KOPT-K1 (cell line): ENCODE results near the gene EHF.

Experiments used
- H3K27ac ChIP-seq: fragments of 200-600 bp; sonication (generic); 2 replicates; pipeline ENCODE4 v1.5.1; 2016; ENCODE audit warnings: antibody characterized with exemption, mild to moderate bottlenecking, low read depth, low read length; ENCODE audit not compliant: poor library complexity, severe bottlenecking
- H3K36me3 ChIP-seq: fragments of 200-600 bp; sonication (generic); 2 replicates; pipeline ENCODE4 v1.5.1; 2017; ENCODE audit warnings: antibody characterized with exemption, mild to moderate bottlenecking, low read length, moderate library complexity; ENCODE audit not compliant: insufficient read depth
- H3K9me3 ChIP-seq: fragments of 200-600 bp; sonication (generic); 2 replicates; pipeline ENCODE4 v1.5.1; 2017; ENCODE audit warnings: antibody characterized with exemption, low read length, mild to moderate bottlenecking; ENCODE audit not compliant: insufficient read depth, poor library complexity, severe bottlenecking

The EHF gene

GRCh38 chr11:34610324-34611041 lies 10.4 kb upstream of the EHF start:
- H3K9me3 ChIP-seq, result no peaks in the 10 kb centered on the region
- H3K36me3 ChIP-seq, result no peaks in the 10 kb centered on the region
- no peak overlapping the region for H3K27ac ChIP-seq

GRCh38 chr11:34613015-34613414 lies 7.9 kb upstream of the EHF start:
- Histone ChIP-seq H3K9me3 (no peaks in the 10 kb centered on the region), H3K27ac (no peak overlapping the region), H3K36me3 (no peaks in the 10 kb centered on the region)

GRCh38 chr11:34613552-34614056 lies 7.3 kb upstream of the EHF start:
- no peak overlapping the region for H3K27ac ChIP-seq
- H3K36me3 ChIP-seq, result no peaks in the 10 kb centered on the region
- no peaks in the 10 kb centered on the region for H3K9me3 ChIP-seq

- no peak overlapping the region for H3K27ac ChIP-seq
- no peaks in the 10 kb centered on the region for H3K9me3 ChIP-seq
- no peaks in the 10 kb centered on the region for H3K36me3 ChIP-seq
Observed at GRCh38 chr11:34614344-34615104, 6.4 kb upstream of the EHF start.

GRCh38 chr11:34616086-34616485 lies 4.8 kb upstream of the EHF start:
- no peak overlapping the region for H3K27ac ChIP-seq
- no peaks in the 10 kb centered on the region for H3K9me3 ChIP-seq
- no peaks in the 10 kb centered on the region for H3K36me3 ChIP-seq

- no peaks in the 10 kb centered on the region for H3K9me3 ChIP-seq
- no peak overlapping the region for H3K27ac ChIP-seq
- H3K36me3 ChIP-seq, result no peaks in the 10 kb centered on the region
Observed at GRCh38 chr11:34616830-34617504, 3.9 kb upstream of the EHF start.

GRCh38 chr11:34618406-34618805 lies 2.5 kb upstream of the EHF start:
- Histone ChIP-seq H3K27ac (no peak overlapping the region), H3K9me3 (peaks cover 2% of the 10 kb centered on the region)

GRCh38 chr11:34619062-34619516 lies 1.8 kb upstream of the EHF start:
- Histone ChIP-seq H3K9me3 (peaks cover 7% of the 10 kb centered on the region), H3K27ac (no peak overlapping the region), H3K36me3 (no peaks in the 10 kb centered on the region)

More at GRCh38 chr11:34618406-34618805, 2.5 kb upstream of the EHF start:
- no peaks in the 10 kb centered on the region for H3K36me3 ChIP-seq

GRCh38 chr11:34620202-34620601 lies 691 bp upstream of the EHF start:
- Histone ChIP-seq H3K27ac (no peak overlapping the region), H3K36me3 (no peaks in the 10 kb centered on the region), H3K9me3 (peaks cover 7% of the 10 kb centered on the region)

- Histone ChIP-seq H3K36me3 (no peaks in the 10 kb centered on the region), H3K27ac (no peak overlapping the region), H3K9me3 (peaks cover 7% of the 10 kb centered on the region)
Observed at GRCh38 chr11:34621876-34622275, 983 bp downstream of the EHF start.

GRCh38 chr11:34623463-34623862 lies 2.6 kb downstream of the EHF start:
- peaks cover 7% of the 10 kb centered on the region for H3K9me3 ChIP-seq
- no peaks in the 10 kb centered on the region for H3K36me3 ChIP-seq
- H3K27ac ChIP-seq, result no peak overlapping the region

- H3K9me3 ChIP-seq, result peaks cover 7% of the 10 kb centered on the region
- no peak overlapping the region for H3K27ac ChIP-seq
- no peaks in the 10 kb centered on the region for H3K36me3 ChIP-seq
Observed at GRCh38 chr11:34624069-34624468, 3.2 kb downstream of the EHF start.

GRCh38 chr11:34625576-34625975 lies 4.7 kb downstream of the EHF start:
- peaks cover 7% of the 10 kb centered on the region for H3K9me3 ChIP-seq
- no peak overlapping the region for H3K27ac ChIP-seq
- H3K36me3 ChIP-seq, result no peaks in the 10 kb centered on the region

GRCh38 chr11:34626393-34626792 lies 5.5 kb downstream of the EHF start:
- Histone ChIP-seq H3K9me3 (peaks cover 7% of the 10 kb centered on the region), H3K27ac (no peak overlapping the region), H3K36me3 (no peaks in the 10 kb centered on the region)

GRCh38 chr11:34627197-34627596 lies 6.3 kb downstream of the EHF start:
- no peaks in the 10 kb centered on the region for H3K36me3 ChIP-seq
- peaks cover 7% of the 10 kb centered on the region for H3K9me3 ChIP-seq
- no peak overlapping the region for H3K27ac ChIP-seq
